K562 (cell line): ENCODE data around the gene TBX1. TPM values are rescaled to one million over a fixed set of nuclear protein-coding genes. Genes with fewer than 3 reads are reported as not detected.
A peak's percentile ranks its signal among the peaks of the same experiment; 100 is the strongest.

Experiments used
- ETV6 ChIP-seq, 3 experiments: fragments of 150-350 bp in 1 of 3; sonication (generic) in 1 of 3; formaldehyde crosslinking in 1 of 3; IDR thresholded peaks; 2 replicates each; pipeline versions ENCODE4 v1.6.1 to v1.8.0; 2014 to 2022; ENCODE audit warnings: borderline replicate concordance in 2 of 3, low read depth in 2 of 3, antibody characterized with exemption in 1 of 3, low read length in 1 of 3, mild to moderate bottlenecking in 1 of 3, missing genetic modification reagents in 1 of 3
- KAT7 ChIP-seq: sonication (generic); formaldehyde crosslinking; IDR thresholded peaks from 2 replicates; pipeline ENCODE4 v1.8.0; 2022; ENCODE audit warnings: missing genetic modification reagents, mild to moderate bottlenecking, borderline replicate concordance
- MAZ ChIP-seq, 2 experiments: fragments of 450-650 bp in 1 of 2; sonication (generic) in 1 of 2; formaldehyde crosslinking; IDR thresholded peaks in 1 of 2; conservative IDR thresholded peaks in 1 of 2; 2 replicates each; pipeline versions ENCODE4 v1.4.0 to v1.5.0; 2020; ENCODE audit warnings: mild to moderate bottlenecking in 1 of 2, missing genetic modification reagents in 1 of 2
- PHB ChIP-seq: fragments of 250-450 bp; sonication (Bioruptor Pico); IDR thresholded peaks from 2 replicates; pipeline ENCODE4 v1.5.0; 2021
- PHF8 ChIP-seq: fragments of 200-600 bp; sonication (generic); IDR thresholded peaks from 2 replicates; pipeline ENCODE4 v1.6.1; 2012; ENCODE audit warnings: mixed run types, mild to moderate bottlenecking, inconsistent platforms, low read length, moderate library complexity, borderline replicate concordance
- RB1 ChIP-seq: fragments of 450-650 bp; IDR thresholded peaks from 2 replicates; pipeline ENCODE4 v1.6.1; 2017; ENCODE audit warnings: low read depth, mild to moderate bottlenecking
- SMAD4 ChIP-seq: fragments of 250-450 bp; sonication (Bioruptor Pico); conservative IDR thresholded peaks from 2 replicates; pipeline ENCODE4 v1.8.0; 2021; ENCODE audit warnings: inconsistent platforms, mild to moderate bottlenecking, moderate library complexity
- STAT5A ChIP-seq: IDR thresholded peaks from 2 replicates; pipeline ENCODE4 v1.6.1; 2012; ENCODE audit warnings: low read length, inconsistent platforms, borderline replicate concordance
- ZNF324 ChIP-seq: fragments of 250-450 bp; sonication (Bioruptor Pico); IDR thresholded peaks from 2 replicates; pipeline ENCODE4 v1.4.0; 2020; ENCODE audit warnings: mild to moderate bottlenecking
- ZZZ3 ChIP-seq: fragments of 450-650 bp; IDR thresholded peaks from 2 replicates; pipeline ENCODE4 v1.6.1; 2016; ENCODE audit warnings: antibody characterized with exemption, mild to moderate bottlenecking, moderate library complexity
- polyA plus RNA-seq, 8 experiments: library from polyadenylated mRNA; depleted of rRNA in 4 of 8; stranded (reverse) in 5 of 8; unstranded in 3 of 8; fragments of >200 nt; fragmentation: Nextera tagmentation in 2 of 8; fragmentation: Illumina TruSeq in 1 of 8; extraction: Ambion mirVana in 2 of 8; extraction: Trizol in 1 of 8; gene quantifications; 2 replicates each; pipeline versions ENCODE4 v1.2.1 to v1.2.3, GENCODE V29; 2011 to 2014; ENCODE audit warnings: inconsistent platforms in 1 of 8, missing spikeins in 1 of 8
- total RNA-seq, 7 experiments: library from RNA; depleted of rRNA in 6 of 7; stranded (reverse); fragments of >200 nt in 6 of 7; fragmentation: Illumina TruSeq in 2 of 7; extraction: Trizol in 2 of 7; gene quantifications; 2 replicates each; pipeline versions ENCODE4 v1.2.1 to v1.2.3, GENCODE V29; 2011 to 2021; ENCODE audit warnings: low replicate concordance in 1 of 7
- TF ChIP-seq, protein P1 (sequence below): fragments of 250-450 bp; sonication (Bioruptor Pico); IDR thresholded peaks from 2 replicates; pipeline ENCODE4 v1.4.0; 2020; ENCODE audit warnings: borderline replicate concordance
- TF ChIP-seq, protein P2 (sequence below), 2 experiments: IDR thresholded peaks; 2 replicates each; pipeline ENCODE4 v1.6.1; 2011; ENCODE audit warnings: borderline replicate concordance in 1 of 2, control low read depth in 1 of 2, low read depth in 1 of 2, low read length in 1 of 2, mild to moderate bottlenecking in 1 of 2, mixed read lengths in 1 of 2, moderate library complexity in 1 of 2; ENCODE audit not compliant: insufficient read depth in 1 of 2, insufficient read length in 1 of 2, poor library complexity in 1 of 2, severe bottlenecking in 1 of 2; ENCODE audit errors: extremely low read depth in 1 of 2
- TF ChIP-seq, protein P3 (sequence below): sonication (generic); formaldehyde crosslinking; IDR thresholded peaks from 2 replicates; pipeline ENCODE4 v1.8.1; 2023; ENCODE audit warnings: mild to moderate bottlenecking, missing genetic modification reagents, moderate library complexity
- TF ChIP-seq, protein P4 (sequence below), 2 experiments: fragments of 250-450 bp in 1 of 2; fragments of 450-650 bp in 1 of 2; sonication (Bioruptor Pico) in 1 of 2; IDR thresholded peaks; 2 replicates each; pipeline versions ENCODE4 v1.6.1 to v1.8.0; 2016 to 2021; ENCODE audit warnings: mild to moderate bottlenecking in 2 of 2, moderate library complexity in 2 of 2, missing compliant biosample characterization in 1 of 2, missing genetic modification characterization in 1 of 2

TBX1 gene
- total and polyA plus RNA-seq, 9 of the 15 experiments (the other 6 are each of a cell fraction or from before 2014, with no cell fraction given) = 0.07 to 35.0 (median 3.9) TPM

DNA sequence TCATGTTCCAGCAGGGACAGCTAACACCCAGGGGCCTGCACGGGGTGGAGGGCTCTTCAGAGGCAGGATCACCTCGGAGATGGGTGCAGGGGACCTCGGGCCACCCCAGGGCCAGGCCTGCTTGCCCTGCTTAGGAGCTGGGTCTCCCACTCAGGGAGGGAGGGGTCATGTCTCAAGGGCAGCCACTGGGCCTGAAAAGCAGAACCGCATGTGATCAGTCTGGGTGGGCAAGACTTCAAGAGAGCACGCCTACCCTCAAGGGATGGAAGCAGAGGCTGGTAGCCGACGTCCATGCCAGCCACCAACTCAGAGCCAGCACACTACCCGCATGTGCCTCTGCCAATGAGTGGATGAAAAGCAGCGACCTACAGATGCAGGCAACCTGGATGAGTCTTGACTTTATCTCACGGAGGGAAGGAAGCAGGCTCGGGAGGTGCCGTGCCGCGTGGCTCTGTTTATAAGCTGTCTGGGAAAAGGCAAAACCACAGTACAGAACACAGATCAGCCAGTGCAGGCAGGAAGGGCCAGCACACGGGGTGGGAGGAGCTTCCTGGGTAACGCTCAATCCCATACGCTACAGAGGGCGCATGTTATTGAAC lies 16.0 kb downstream of the TBX1 start (continued):
- 0 out of 2 replicates have a peak, but pooled peaks have one; percentile 41 for TF ChIP-seq SMAD4 (CRISPR knock-in tag)
- TF ChIP-seq KAT7 (CRISPR knock-in tag) = no peak
- TF ChIP-seq ZZZ3 = no peak
- TF ChIP-seq, protein P1, sequence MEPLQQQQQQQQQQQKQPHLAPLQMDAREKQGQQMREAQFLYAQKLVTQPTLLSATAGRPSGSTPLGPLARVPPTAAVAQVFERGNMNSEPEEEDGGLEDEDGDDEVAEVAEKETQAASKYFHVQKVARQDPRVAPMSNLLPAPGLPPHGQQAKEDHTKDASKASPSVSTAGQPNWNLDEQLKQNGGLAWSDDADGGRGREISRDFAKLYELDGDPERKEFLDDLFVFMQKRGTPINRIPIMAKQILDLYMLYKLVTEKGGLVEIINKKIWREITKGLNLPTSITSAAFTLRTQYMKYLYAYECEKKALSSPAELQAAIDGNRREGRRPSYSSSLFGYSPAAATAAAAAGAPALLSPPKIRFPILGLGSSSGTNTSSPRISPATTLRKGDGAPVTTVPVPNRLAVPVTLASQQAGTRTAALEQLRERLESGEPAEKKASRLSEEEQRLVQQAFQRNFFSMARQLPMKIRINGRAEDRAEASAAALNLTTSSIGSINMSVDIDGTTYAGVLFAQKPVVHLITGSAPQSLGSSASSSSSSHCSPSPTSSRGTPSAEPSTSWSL (CRISPR knock-in tag) = peak; percentile 81; the same call in 1 of the 2 replicates
- 0 out of 4 replicates have a peak, but pooled peaks of 1 of the 2 experiments have one; percentile 11 for TF ChIP-seq ETV6 (IDR thresholded peaks at IDR 0.05; ENCODE audit: borderline replicate concordance in 1 of 2, low read depth in 2 of 2, low read length in 1 of 2)
- no peak for TF ChIP-seq ETV6 (CRISPR knock-in tag; IDR thresholded peaks at IDR 0.05; ENCODE audit: borderline replicate concordance)
- TF ChIP-seq, protein P2, sequence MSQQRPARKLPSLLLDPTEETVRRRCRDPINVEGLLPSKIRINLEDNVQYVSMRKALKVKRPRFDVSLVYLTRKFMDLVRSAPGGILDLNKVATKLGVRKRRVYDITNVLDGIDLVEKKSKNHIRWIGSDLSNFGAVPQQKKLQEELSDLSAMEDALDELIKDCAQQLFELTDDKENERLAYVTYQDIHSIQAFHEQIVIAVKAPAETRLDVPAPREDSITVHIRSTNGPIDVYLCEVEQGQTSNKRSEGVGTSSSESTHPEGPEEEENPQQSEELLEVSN (IDR thresholded peaks at IDR 0.05; ENCODE audit: borderline replicate concordance in 1 of 2, extremely low read depth in 1 of 2, insufficient read depth in 1 of 2, insufficient read length in 1 of 2, low read depth in 1 of 2, low read length in 1 of 2, poor library complexity in 1 of 2, severe bottlenecking in 1 of 2) = peak; percentile 76 to 86
- no peak for TF ChIP-seq STAT5A
- peak in 1 of 2 experiments; percentile 66; a peak in 2 of 4 replicates for TF ChIP-seq MAZ (CRISPR knock-in tag; conservative IDR thresholded peaks at IDR 0.05 in 1 of 2, IDR thresholded peaks at IDR 0.05 in 1 of 2)
- TF ChIP-seq PHB = peak; percentile 93
- TF ChIP-seq PHF8 = peak; percentile 32; the same call in 1 of the 2 replicates
- 0 out of 2 replicates have a peak, but pooled peaks have one; percentile 49 for TF ChIP-seq ZNF324 (CRISPR knock-in tag)
- TF ChIP-seq, protein P3, sequence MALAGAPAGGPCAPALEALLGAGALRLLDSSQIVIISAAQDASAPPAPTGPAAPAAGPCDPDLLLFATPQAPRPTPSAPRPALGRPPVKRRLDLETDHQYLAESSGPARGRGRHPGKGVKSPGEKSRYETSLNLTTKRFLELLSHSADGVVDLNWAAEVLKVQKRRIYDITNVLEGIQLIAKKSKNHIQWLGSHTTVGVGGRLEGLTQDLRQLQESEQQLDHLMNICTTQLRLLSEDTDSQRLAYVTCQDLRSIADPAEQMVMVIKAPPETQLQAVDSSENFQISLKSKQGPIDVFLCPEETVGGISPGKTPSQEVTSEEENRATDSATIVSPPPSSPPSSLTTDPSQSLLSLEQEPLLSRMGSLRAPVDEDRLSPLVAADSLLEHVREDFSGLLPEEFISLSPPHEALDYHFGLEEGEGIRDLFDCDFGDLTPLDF (CRISPR knock-in tag) = 0 out of 2 replicates have a peak, but pooled peaks have one; percentile 36
- TF ChIP-seq RB1 = no peak
- TF ChIP-seq, protein P4, sequence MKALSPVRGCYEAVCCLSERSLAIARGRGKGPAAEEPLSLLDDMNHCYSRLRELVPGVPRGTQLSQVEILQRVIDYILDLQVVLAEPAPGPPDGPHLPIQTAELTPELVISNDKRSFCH (CRISPR knock-in tag; IDR thresholded peaks at IDR 0.05) = no peak
- TF ChIP-seq, protein P4 (tag; IDR thresholded peaks at IDR 0.05) = no peak
